ENCODE measurements around the gene ABCB11. TPM values are rescaled to one million over a fixed set of nuclear protein-coding genes. Genes with fewer than 3 reads are reported as not detected.

Gene ABCB11
- total RNA-seq, 1 experiment from 2014 or later = 1.3 TPM

GRCh38 chr2:168954256-168954655 is 76.9 kb downstream of the ABCB11 start:
- H3K27me3 Mint-ChIP-seq (ENCODE audit: unreplicated experiment) = no peaks in the 10 kb centered on the region
- BruUV-seq (replicated peaks) = no TSS peak
- H3K9me3 Mint-ChIP-seq (ENCODE audit: low read depth, unreplicated experiment) = peaks cover 32% of the 10 kb centered on the region
- H3K27ac Mint-ChIP-seq (ENCODE audit: unreplicated experiment) = no peak overlapping the region
- intact Hi-C loops (cut with micrococcal nuclease; ENCODE audit: unreplicated experiment) = no loop called here
- CTCF ChIA-PET = no interaction called here
- no peaks in the 10 kb centered on the region for H3K4me1 Mint-ChIP-seq (ENCODE audit: low read depth, unreplicated experiment)
- no peak overlapping the region for H3K4me3 Mint-ChIP-seq (ENCODE audit: low read depth, unreplicated experiment)
- no peak for DNase-seq
- H3K36me3 Mint-ChIP-seq (ENCODE audit: insufficient read depth, unreplicated experiment) = no peaks in the 10 kb centered on the region
- no peak for TF ChIP-seq CTCF (IDR thresholded peaks at IDR 0.05; ENCODE audit: unreplicated experiment)

GRCh38 chr2:168952424-168952823 is 78.7 kb downstream of the ABCB11 start:
- no TSS peak for BruUV-seq (replicated peaks)
- Mint-ChIP-seq H3K27ac (ENCODE audit: unreplicated experiment) (no peak overlapping the region), H3K9me3 (ENCODE audit: low read depth, unreplicated experiment) (peaks cover 32% of the 10 kb centered on the region), H3K36me3 (ENCODE audit: insufficient read depth, unreplicated experiment) (no peaks in the 10 kb centered on the region), H3K4me3 (ENCODE audit: low read depth, unreplicated experiment) (no peak overlapping the region), H3K4me1 (ENCODE audit: low read depth, unreplicated experiment) (peaks cover 12% of the 10 kb centered on the region), H3K27me3 (ENCODE audit: unreplicated experiment) (no peaks in the 10 kb centered on the region)
- intact Hi-C loops (cut with micrococcal nuclease; ENCODE audit: unreplicated experiment) = no loop called here
- DNase-seq = no peak
- TF ChIP-seq CTCF (IDR thresholded peaks at IDR 0.05; ENCODE audit: unreplicated experiment) = no peak
- CTCF ChIA-PET = no interaction called here

GRCh38 chr2:168951871-168952270 is 79.3 kb downstream of the ABCB11 start:
- no peaks in the 10 kb centered on the region for H3K36me3 Mint-ChIP-seq (ENCODE audit: insufficient read depth, unreplicated experiment)
- DNase-seq = no peak
- H3K9me3 Mint-ChIP-seq (ENCODE audit: low read depth, unreplicated experiment) = peaks cover 32% of the 10 kb centered on the region
- H3K27ac Mint-ChIP-seq (ENCODE audit: unreplicated experiment) = no peak overlapping the region
- CTCF ChIA-PET = no interaction called here
- no peak for TF ChIP-seq CTCF (IDR thresholded peaks at IDR 0.05; ENCODE audit: unreplicated experiment)
- peaks cover 13% of the 10 kb centered on the region for H3K4me1 Mint-ChIP-seq (ENCODE audit: low read depth, unreplicated experiment)
- H3K4me3 Mint-ChIP-seq (ENCODE audit: low read depth, unreplicated experiment) = no peak overlapping the region
- H3K27me3 Mint-ChIP-seq (ENCODE audit: unreplicated experiment) = no peaks in the 10 kb centered on the region
- intact Hi-C loops (cut with micrococcal nuclease; ENCODE audit: unreplicated experiment) = no loop called here
- BruUV-seq (replicated peaks) = no TSS peak

GRCh38 chr2:168949324-168949723 is 81.8 kb downstream of the ABCB11 start:
- Mint-ChIP-seq H3K27ac (ENCODE audit: unreplicated experiment) (no peak overlapping the region), H3K36me3 (ENCODE audit: insufficient read depth, unreplicated experiment) (no peaks in the 10 kb centered on the region), H3K9me3 (ENCODE audit: low read depth, unreplicated experiment) (peaks cover 18% of the 10 kb centered on the region), H3K27me3 (ENCODE audit: unreplicated experiment) (no peaks in the 10 kb centered on the region), H3K4me3 (ENCODE audit: low read depth, unreplicated experiment) (no peak overlapping the region), H3K4me1 (ENCODE audit: low read depth, unreplicated experiment) (peaks cover 14% of the 10 kb centered on the region)
- BruUV-seq (replicated peaks) = no TSS peak
- CTCF ChIA-PET = no interaction called here
- no peak for TF ChIP-seq CTCF (IDR thresholded peaks at IDR 0.05; ENCODE audit: unreplicated experiment)
- no peak for DNase-seq
- intact Hi-C loops (cut with micrococcal nuclease; ENCODE audit: unreplicated experiment) = loop anchor here (2.0 to 10.0 kb wide), 5 partner anchors 29 to 445 kb away; no protein-coding TSS in a partner anchor
